GM19455 (cell line): ENCODE data around the gene C1orf53.

Source experiments
- ATAC-seq: cut with Tn5 transposase; IDR thresholded peaks from one replicate; pipeline ENCODE4 v1.9.1; 2021; ENCODE audit not compliant: unreplicated experiment

C1orf53 gene

GRCh38 chr1:197907846-197908616 lies 5.6 kb downstream of the C1orf53 start:
- ATAC-seq = no peak

- no peak for ATAC-seq
Measured at GRCh38 chr1:197908716-197909220, 6.3 kb downstream of the C1orf53 start.

DNA sequence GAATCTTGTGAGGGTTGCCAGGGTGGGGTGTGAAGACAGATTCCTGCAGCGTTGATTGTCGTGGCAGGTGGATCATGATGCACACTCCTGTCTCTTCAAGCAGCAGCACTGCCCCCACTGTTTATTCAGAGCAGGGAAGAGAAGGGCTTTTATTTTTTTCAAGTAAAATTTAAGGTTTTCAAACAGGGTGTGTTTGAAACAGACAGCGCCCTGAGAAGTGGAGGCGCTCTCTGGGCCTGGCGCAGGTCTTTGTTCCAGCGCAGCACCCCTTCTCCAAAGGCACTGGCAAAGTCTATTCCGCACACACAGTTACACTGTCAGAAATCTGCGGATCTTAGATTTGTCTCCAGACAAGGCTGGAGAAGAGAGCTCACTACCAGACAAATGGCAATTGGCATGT lies 7.0 kb downstream of the C1orf53 start:
- ATAC-seq = no peak

DNA sequence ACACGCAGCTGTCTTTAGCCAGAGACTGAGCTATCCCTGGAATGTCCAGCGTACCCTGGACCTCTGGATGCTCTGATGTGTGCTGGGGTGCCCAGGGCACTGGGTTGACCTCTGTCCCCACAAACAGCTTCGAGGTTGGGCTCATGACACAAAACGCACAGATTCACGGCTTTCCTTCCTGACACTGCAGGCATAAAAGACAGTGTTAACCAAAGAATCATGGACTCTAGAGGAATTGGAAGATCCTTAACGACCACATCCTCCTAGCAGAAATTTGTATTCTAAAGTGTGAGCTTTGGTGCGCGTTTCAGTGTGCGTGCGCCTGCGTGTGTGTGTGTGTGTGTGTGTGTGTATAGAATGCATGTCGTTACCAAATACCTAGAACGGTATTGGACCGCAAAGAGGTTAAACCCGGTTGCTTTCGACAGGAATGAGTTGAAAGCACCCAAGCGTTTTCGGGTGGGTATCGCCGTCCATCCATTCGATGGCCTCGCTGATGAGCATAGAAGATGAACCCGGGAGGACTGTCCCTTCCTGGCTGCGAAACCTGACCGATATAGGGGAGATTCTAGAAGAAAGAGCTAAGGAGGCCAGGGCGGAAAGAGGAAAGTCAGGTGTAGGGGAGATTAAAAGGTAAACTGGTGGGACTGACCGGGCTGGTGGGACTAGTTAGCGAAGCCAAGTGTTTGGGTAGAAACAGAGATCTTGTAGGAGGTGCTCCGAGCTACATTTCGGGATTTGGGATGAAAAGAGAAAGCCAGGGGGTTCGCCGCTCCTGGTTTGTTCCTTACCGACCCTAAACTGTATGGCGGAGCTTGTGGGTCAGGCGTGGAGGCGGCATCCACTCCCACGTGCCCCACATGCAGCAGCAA lies 7.9 kb downstream of the C1orf53 start:
- no peak for ATAC-seq

- no peak for ATAC-seq
Measured at GRCh38 chr1:197911111-197911856, 8.9 kb downstream of the C1orf53 start.

- no peak for ATAC-seq
Measured at GRCh38 chr1:197911857-197912696, 9.6 kb downstream of the C1orf53 start.

- no peak for ATAC-seq
Measured at GRCh38 chr1:197912739-197913494, 10.5 kb downstream of the C1orf53 start.

GRCh38 chr1:197913495-197914276 lies 11.3 kb downstream of the C1orf53 start:
- no peak for ATAC-seq

DNA sequence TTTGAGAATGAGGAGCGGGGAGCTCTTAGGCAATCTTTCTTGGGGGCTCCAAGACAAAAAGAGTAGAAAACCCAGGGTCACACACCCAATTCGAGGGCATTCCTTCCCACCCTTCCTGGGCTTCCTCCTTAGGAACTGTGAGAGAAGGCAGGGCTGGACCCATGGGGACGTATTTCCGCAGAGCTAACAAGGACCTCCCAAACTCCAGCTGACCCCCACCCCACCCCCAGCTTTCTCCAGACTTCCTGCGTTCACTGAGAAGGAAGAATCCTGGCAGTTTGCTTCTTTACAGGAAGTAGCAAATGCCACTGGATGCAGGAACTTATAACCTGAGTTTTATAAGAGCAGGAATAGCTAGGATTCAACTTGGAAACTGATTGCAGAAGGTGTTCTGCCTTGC lies 12.1 kb downstream of the C1orf53 start:
- ATAC-seq = no peak

DNA sequence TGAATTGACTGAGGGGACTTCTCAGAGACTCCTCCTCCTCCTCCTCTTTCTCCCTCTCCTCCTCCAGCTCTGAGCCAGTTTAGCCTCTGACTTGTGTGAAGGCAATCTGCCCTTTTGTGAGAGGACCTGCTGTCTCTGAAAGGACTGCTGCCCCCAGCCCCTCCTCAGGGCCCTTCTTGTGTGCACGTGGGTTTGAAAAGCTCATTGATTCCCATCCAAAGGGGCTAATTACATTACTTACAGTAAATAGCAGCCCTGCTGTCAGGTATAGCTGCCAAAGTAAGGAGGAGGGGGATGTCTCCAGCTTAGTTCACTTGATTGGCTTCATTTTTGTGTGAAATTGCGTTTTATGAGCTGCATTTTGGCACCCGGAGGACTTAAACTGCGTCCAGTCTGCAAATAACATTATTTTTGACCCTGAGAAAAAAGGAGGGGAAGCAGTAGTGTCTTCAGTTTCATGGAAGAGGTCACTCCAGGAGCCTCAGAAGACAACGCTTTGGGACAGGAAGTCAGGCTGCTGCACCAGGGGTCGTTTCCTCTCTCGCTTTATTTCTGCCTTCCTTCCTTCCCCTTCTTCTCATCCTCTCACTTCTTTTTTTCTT lies 12.9 kb downstream of the C1orf53 start:
- ATAC-seq = no peak

DNA sequence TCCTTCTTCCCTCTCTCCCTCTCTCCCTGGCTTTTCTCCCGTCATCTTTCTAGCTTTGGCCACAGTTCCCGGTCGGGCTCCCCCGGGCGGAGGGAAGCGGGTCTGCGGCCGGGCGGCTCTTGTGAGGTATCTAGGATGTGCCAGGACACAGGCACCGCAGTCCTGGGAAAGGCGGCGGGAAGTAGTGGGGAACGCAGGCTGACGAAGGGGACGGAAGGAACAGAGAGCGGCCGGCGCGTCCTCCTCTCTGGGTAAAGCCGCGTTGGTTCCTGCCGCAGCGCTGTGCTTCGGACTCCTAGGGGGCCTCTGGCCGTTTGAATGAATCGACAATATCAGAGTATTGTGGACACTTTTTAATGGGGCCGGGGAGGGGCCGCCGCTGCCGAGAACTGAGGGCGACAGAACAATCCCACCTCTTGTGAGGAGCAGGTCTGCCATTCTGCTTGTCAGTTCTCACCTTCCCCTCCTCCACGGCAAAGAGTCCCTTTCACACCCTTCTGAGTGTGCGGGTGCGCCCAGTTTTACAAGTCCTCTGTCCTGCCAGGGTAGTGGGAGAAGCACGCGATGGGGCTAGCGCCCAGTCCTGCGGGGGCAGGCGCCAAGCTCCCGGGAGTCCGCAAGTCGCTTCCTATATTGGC lies 13.6 kb downstream of the C1orf53 start:
- ATAC-seq = no peak

GRCh38 chr1:197916500-197916983 lies 14.1 kb downstream of the C1orf53 start:
- ATAC-seq = no peak

- no peak for ATAC-seq
Measured at GRCh38 chr1:197917805-197918651, 15.6 kb downstream of the C1orf53 start.

GRCh38 chr1:197918807-197919345 lies 16.4 kb downstream of the C1orf53 start:
- no peak for ATAC-seq

DNA sequence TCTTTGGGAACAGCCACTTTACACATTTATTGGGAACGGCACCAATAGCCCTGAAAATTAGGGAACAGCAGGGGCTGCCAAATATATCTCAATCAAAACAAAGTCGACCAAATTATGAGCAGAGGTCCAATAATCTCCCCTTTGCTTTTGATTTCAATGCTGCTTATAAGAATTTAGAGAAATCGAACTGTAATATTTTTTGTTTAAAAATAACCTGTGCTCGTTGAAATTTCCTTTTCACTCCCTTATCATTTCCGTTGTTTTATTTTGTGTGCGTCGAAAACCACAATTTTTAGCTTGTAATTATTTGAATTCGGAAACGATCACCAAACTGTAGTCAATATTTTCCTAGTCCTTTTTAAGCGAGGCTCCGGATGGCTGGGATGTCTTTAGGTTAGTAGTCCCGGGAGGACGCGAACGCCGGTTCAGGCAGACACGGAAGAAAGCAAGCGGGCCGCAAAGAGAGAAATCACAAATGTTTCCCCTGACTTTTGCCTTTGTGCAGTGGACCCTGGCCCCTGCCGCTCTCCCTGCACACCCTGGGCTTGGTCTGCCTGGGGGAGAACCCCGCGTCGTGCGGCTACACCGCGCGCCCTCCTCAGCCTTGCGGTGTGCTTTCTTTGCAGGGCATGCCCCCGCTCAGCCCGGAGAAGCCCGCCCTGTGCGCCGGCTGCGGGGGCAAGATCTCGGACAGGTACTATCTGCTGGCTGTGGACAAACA lies 17.1 kb downstream of the C1orf53 start:
- ATAC-seq = no peak

DNA sequence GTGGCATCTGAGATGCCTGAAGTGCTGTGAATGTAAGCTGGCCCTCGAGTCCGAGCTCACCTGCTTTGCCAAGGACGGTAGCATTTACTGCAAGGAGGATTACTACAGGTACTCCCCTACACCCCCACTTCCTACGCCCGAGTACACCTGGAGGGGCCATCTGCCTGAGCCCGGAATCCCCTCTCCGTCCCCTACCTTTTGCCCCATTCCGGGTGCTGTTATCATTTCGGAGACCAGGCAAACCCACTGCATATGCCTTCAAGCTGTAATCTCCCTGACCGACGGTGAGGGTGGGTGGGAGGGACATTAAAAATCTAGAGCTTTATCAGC lies 17.6 kb downstream of the C1orf53 start:
- ATAC-seq = no peak
